EL (cell line): ENCODE measurements around the gene STX3.
"Not testable (repeated sequence)": the region's sequence is repeated elsewhere in the genome, so short reads cannot be mapped to it uniquely, and the experiment has no call there.

Experiments used
- DNase-seq: peaks from one replicate; pipeline ENCODE4 v3.0.0-alpha.2; 2016

The STX3 gene

DNA sequence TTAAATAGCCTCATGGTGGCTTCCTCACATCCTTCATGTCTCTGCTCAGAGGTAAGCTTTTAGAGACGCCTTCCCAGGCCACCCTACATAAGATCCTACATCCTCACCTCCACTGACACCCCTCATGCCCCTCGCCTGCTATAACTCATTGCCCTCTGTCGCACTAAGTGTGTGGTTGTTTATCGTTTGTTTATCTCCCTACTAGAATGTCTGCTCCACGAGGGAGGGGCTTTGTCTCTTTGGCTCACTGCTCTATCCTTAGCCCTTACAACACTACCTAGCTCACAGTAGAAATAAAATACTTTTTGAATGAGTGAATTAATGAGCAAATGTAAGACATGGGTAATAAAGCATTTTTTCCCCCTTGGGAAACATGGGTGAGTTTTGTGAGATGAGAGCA lies 91.4 kb downstream of the STX3 start:
- no peak for DNase-seq

GRCh38 chr11:59847626-59848025 lies 92.5 kb downstream of the STX3 start:
- no peak for DNase-seq

GRCh38 chr11:59848439-59848838 lies 93.3 kb downstream of the STX3 start:
- not testable (repeated sequence) for DNase-seq

DNA sequence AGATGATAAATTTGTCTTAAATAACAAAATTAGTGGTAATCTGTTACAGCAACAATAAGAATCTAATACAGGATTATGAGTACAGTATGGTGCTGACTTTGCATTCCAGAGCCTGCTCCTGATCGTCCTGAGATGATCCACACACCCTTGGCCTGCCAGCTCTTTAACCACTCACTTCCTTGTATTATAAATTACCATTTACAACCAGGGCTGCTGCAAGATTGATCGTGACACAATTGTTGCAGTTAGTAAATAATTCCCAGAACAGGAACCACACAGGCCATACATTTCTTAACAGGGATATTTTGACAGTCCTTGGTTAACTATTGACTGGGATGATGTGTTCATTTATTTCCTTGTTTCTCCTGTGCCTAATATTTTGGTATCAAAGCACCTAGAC lies 94.0 kb downstream of the STX3 start:
- no peak for DNase-seq

DNA sequence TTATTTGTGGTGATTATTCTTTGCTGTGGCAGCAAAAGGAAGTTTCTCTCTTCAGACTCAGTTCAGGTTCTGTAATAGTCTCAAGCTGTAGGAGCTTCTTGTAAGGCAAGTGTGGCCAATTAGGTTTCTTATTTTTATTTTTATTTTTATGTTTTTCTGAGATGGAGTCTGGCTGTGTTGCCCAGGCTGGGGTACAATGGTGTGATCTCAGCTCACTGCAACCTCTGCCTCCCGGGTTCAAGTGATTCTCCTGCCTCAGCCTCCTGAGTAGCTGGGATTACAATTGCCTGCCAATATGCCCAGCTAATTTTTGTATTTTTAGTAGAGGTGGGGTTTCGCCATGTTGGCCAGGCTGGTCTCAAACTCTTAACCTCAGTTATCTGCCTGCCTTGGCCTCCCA lies 94.4 kb downstream of the STX3 start:
- not testable (repeated sequence) for DNase-seq

GRCh38 chr11:59851416-59851815 lies 96.2 kb downstream of the STX3 start:
- not testable (repeated sequence) for DNase-seq

DNA sequence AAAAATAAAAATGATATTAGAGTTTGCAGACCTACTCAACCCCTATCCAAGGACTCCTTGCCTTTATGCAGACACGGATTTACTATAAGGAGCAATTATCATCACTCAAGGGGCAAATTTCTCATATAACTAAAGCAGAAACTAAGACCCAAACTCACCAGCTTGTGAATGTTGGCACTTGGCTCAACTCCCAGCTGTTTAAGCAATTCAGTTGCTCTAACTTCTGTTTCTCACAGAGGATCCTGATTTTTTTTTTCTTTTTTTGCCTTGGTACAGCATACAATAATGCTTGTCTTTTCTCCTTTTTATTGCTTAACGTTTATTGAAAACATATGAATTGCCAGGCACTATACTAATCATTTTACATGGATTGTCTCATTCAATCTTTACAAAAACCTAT lies 99.7 kb downstream of the STX3 start:
- no peak for DNase-seq
